ENCODE measurements around the gene OTX1.

The OTX1 gene

DNA sequence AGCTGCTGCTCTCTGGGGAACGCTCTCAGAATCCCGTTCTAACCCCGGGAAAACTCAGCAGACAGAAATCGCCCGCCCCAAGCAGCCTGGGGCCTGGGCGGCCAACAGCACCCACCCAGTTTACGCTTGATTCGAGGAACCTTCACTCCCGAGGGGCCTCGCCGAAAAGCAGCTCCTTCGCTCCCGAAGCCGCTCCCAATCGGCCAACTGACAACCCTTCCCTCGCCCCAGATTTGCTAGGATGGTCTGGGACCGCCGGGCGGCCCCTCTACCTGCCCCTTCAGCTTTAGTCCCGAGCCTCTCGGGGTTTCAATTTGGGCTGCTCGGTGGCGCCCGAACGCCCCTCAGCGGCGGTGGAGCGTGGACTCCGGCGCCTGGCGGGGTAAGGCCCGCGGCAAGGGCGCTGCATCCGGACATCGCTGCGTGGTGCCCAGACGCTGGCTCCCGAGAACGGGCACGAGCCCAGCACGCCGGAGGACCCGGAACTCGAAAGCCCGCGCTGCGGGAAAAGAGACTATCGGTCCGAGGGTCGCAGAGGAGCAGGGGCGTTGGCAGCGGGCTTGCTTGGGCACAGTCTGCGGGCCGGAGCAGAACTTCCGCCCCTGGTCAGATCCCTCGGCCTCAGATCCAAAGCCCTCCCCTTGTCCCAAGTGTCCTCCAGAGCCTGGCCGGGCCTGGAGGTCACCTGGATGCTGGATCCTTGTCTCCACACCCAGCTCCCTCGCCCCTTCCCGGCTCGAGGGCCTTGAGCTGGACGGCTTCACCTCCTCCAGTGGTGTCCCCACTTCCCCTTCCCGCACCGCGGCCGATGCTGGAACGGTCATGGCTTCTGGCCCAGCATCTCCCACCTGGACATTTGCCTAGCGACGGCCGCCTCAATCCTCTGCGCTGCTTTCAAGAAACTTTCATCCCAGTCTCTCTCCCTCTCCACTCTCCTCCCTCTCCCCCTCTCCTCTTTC lies 3.0 kb upstream of the OTX1 start:
- no peak for DNase-seq (ENCODE audit: low read depth)

DNA sequence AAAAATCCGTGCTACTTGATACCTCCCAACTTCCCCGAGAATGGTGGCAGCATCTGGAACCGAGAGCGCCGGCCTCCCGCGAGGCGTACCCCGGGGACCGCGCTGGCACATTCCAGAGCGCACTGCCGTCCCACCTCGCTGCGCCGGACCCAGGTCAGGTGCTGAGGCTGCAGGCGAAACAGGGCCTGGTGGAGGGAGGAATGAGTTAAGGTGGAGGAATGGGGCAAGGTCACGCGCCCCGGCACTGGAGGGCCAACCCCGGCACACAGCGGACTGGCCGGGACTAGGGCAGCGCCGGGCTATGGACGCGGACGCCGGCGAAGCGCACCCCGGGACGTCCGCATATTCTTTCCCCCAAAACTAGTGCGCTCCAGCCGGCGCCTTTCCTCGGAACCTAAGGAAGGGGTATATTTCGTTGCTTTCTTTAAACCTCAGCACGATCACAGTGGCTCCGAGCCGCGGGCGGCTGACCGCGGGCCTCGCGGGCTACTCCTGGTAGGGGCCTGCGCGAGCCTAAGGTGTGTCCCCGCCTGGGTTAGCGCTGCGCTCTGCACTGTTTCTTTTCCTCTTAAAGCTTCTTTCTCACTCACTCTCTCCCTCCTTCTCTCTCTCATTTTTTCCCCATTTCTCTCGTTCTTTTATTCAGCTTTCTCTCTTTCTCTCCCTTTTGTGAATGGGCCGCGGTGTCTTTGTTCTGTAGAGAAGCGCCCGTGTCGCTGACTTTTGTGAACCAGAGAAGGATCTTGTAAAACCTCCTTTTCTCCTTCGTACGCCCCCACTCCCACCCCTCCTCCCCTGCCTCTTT lies 2.1 kb upstream of the OTX1 start:
- DNase-seq (ENCODE audit: low read depth), result no peak

DNA sequence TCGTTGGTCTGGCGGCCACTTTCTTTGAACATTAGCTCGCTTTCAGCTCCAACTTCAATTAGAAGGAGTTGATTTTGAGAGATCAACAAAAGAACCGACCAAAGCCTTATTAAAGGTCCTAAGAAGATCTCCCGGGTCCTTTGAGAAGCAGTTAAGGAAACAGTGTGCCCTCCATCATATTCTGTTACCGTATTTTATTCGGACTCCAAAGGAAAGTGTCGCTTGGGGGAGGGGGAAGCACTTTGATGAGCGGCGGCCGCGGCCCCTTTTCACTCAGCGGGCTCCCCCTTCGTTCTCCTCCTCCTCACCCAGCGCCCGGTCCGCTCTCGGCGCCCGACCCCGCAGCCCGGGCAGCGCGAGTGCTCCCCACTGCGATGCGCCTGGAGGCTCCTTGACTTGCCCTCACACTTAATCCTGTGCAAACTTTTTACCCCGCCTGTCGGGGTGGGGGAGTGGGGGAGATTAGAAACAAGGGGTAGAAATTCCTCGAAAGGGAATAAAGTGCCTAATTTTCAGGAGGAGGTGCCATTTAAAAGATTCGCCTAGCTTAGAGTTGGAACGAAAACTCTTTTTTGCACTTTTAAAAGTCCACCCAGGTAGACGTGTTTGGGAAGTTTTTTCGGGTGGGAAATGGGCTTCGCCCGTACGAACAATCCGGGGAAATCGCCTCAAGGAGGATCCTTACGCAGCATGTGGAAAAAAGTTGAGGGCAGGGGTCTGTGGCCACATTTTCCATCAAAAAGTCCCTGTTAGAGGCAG lies 1.2 kb upstream of the OTX1 start:
- no peak for DNase-seq (ENCODE audit: low read depth)

DNA sequence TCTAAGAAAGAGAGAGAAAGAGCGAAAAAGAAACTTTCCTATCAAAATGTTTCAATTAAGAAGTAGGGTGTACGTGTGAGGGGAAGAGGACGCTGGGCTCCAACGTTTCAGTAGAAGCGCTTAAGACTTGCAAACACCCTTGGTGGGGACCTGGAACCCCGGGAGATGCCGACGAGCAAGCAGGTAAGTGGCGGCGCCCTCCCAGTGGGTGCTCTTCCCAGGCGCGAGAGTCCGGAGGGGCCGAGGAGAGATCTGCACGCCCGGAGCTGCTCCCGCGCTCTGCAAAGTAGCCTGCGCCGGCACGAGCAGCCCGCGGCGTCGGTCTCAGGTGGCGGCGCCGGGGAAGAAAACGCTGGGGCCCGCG lies 678 bp upstream of the OTX1 start:
- DNase-seq (ENCODE audit: low read depth), result no peak

DNA sequence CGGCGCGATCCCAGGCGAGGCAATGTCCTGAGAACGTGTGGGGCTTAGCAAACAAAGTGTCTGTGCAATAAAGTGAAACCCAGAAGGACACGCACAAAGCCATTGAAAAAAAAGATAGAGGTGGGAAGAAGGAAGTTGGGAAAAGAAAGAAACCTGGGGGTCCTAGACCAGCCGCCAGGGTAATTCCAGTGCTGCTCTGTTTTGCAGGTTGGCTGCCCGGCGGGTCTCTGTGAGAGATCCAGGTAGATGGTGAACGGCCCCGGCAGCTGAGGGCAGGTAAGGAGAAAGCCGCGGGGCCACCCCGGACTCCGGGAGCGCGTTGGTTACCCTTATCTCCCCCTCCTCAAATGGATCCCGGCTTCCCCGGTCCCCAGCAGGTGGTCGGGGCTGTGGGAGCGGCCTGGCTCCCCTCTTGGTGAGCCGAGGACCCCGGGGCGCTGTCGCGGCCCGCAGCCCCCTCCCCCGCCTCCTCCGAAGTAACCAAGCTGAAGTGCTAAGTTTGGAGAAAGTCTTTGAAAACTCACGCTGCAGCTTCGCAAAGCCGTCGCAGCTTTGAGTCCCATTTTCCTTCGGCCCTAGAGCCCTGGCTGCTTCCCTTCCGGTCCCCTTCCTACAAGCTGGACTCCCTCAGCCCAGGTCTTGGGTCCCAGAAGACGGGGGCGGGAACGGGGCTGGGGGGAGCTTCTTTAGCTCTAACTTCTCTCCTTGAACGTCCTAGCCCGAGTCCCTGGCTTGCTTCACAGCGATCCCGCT lies 588 bp downstream of the OTX1 start:
- DNase-seq (ENCODE audit: low read depth), result no peak

DNA sequence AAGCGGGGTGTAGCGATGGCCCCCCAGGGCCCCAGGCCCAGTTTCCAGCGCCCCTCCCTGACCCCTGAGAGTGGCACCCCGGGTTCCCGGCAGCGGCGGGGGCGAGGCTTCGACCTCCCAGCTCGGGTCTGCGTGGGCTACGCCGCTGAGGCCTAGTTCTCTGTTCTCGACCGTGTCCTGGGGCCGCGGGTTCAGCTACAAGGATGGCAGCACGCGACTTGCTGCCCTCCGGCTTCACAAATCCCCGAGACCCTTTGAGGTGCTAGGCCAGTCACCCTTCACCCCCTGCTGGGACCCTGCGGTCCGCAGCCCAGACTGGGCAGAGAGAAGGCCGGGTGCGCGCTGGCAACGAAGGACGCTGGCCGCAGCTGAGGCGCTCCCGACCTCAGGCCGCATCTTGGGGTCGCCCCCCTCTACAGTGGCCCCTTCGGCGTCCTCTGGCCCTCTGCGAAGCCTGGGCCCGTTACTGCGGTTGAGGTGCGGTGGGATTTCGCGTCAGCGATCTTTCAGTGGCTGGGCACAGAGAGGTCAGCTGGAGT lies 1.2 kb downstream of the OTX1 start:
- no peak for DNase-seq (ENCODE audit: low read depth)

DNA sequence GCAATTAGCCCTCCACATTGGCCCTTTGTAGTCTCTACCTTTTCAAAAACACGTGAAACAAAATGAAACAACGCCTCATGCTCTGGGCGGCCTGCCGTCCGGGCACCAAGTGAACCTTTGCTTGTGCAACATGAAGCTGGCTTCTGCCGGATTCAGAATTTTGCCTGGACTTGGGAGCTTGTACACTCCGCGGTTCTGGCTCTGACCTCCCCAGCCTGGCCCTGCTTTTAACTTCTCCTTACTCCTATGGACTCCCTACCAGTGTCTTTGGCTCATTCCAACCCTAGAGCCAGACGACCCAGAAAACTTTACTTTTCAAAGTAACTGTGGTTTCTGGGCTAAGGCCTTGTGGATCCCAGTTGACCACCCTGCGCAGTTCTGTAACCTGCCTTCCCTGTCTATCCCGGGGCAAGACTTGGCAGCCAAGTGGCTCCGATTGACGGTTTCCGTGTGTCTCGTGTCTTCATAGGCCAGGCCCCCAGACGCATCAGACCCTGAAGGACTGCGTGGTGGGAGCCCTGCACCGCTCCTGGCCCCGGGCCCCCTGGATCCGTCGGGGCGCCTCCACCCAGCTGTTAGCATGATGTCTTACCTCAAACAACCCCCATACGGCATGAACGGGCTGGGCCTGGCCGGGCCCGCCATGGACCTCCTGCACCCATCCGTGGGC lies 1.9 kb downstream of the OTX1 start:
- DNase-seq (ENCODE audit: low read depth), result no peak

DNA sequence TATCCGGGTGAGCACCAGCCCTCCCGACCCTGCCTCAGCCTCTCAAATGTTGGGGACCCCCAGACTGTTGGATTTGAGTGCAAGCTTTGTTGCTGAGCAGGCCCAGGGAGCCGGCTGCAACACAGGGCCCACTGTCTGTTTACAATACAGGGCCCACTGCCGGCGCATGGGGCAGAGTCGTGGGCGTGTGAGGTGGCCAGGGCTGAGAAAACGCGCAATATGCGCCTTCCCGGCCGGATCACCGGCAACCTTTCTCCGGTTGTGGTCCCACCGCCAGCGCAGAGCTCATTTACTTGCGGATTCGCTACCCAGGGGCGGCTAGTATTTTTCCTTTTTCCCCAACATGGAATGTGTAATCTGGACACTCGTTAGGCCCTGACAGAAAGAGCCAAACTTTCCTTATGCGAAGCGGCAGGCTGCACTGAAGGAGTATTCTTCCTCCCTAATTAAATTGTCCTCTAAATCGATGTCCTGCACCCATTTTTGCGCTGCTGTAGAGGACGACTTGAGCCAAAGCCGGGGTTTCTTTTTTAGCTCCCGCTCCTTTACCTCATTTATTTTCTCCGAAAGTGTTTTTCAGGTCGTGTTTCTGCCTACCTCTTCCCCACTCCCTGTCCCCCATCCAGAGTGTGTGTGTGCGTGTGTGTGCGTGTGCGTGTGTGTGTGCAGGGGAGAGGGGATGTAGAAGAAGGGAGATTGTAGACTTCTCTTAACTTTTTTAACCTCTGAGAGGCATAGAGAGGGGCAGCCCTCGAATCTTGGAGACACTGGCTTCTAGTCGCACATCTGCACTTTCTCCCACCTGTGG lies 2.7 kb downstream of the OTX1 start:
- no peak for DNase-seq (ENCODE audit: low read depth)

DNA sequence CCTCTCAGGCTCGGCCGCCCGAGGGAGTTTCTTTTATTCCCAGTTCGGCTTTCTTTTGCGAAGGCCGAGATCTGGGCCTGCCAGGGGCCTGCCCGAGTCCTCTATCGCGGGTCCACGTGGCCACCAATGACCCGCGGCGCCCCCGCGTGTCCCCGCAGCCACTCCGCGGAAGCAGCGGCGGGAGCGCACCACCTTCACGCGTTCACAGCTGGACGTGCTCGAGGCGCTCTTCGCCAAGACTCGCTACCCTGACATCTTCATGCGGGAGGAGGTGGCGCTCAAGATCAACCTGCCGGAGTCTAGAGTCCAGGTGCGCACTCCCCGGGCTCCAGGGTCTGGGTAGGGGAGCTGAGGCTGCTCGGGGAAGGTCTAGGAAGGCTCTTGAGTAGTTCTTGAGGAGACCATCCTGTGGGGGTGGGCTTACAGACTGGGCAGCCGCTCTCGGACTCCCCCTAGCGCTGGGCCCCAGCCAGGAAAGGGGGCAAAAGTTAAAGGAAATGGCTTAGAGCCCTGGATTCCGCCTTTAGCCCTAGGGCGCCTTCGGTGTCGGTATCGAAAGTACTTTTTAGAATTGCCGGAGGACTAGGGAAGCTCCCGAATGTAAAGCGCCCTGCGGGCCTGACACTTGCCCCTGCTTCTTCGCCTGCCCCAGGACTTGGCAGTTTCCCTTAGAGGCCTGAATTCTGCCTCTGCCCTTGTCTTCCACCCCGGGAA lies 3.4 kb downstream of the OTX1 start:
- no peak for DNase-seq (ENCODE audit: low read depth)

DNA sequence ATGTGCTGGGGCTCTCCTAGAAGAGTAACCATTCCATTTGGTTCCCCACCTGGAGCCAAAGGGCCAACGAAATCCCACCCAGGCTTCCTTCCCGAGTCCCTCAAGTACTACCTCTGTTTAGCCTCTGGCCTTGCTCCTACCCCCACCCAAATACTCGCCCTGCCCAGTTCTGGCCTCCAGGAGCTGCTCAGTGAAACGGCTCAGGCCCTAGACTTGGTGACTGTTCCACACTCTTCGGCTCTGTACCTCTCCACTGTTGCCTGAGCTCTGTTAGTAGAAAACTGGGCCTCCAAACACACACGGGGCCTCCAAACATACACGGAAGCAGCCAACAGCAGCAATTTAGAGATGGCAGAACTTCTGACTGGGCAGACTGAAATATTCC lies 4.2 kb downstream of the OTX1 start:
- DNase-seq (ENCODE audit: low read depth), result no peak

DNA sequence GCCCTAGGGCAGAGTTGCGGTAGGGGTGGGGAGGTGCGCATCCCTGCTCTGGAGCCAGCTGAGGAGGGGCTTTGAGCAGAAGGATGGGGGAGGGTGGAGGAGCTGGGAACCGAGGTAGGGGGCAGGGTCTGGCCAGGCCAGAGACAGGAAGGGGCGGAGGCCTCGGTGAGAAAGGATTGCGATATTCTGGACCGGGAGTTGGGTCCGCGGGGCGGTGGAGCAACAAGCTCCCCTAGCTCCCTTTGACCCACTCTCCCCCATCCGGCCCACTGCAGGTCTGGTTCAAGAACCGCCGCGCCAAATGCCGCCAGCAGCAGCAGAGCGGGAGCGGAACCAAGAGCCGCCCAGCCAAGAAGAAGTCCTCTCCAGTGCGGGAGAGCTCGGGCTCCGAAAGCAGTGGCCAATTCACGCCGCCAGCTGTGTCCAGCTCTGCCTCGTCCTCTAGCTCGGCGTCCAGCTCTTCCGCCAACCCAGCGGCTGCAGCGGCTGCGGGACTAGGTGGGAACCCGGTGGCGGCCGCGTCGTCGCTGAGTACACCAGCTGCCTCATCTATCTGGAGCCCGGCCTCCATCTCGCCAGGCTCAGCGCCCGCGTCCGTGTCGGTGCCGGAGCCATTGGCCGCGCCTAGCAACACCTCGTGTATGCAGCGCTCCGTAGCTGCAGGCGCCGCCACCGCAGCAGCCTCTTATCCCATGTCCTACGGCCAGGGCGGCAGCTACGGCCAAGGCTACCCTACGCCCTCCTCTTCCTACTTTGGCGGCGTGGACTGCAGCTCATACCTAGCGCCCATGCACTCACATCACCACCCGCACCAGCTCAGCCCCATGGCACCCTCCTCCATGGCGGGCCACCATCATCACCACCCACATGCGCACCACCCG lies 4.8 kb downstream of the OTX1 start:
- DNase-seq (ENCODE audit: low read depth), result no peak

DNA sequence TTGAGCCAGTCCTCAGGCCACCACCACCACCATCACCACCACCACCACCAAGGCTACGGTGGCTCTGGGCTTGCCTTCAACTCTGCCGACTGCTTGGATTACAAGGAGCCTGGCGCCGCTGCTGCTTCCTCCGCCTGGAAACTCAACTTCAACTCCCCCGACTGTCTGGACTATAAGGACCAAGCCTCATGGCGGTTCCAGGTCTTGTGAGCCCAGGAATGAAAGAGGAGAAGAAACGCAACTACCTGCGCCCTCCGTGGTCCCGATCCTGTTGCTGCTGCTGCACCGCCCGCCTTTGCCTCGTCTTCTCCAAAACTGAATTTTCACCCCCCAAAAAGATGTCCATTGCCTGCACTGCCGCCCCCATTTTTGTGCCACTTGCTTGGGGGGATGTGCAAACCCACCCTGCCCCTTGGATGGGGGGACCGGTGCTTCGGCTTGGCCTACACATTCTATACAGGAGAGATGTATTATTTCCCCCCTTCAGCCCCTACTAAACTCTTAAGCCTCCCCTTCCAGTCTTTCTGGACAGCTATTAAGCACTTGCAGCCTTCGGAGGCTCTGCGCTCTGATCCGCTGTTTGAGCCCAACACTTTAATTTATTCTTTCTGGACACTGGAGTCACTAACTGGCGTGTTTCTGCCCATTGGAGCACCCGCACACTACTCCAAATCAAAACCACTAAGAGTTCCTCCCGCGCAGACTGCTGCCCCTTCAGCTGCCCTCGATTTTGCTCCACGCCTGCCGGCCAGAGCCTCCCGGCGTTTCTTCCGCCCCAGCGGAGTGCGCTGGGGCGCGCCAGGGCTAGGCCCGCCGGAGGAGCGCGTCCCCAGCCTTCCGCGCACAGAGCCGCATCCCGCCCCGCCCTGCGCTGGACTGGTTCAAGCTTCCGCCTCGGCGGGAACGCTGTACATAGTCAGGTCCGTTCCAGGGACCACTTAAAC lies 5.7 kb downstream of the OTX1 start:
- no peak for DNase-seq (ENCODE audit: low read depth)

DNA sequence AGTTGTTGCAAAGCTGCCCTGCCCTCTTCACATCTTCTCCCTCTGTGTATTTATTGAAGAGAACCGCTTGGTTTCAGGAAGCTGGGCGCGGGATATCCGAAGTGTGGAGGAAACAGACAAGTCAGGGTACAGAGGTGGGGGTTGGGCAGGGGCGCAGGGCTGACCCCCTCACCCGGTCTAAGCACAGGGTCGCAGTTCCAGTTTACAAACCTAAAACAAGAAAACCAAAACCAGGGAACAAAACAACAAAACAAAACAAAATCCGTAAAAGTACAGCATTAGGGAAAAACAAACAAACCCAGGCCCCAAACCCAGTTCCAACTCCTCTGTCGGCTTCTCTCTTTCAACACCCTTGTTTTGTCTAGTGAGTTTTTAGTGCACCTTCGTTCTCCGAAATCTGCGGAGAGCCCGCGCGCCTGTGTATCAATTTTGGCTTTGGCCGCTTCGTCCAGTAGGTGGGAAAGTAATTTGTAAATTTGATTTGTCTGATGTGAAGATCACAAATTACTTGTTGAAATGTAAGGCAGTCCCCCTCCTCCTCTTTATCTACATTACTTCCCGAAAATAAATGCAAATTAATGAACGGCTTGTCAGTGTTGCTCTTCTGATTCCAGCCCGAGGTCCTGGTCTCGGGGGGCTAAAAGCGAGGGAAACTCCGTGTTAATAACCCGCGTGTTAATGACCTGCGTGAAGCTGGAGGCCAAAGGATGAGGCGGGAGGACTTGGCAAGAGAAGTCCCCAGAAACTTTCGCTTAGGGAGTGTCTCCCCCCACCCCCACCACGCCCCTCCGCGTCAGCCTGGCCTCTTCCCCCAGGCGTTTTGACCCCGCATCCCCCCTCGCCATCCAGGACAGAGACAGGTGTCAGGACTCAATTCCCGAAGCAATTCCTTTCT lies 6.9 kb downstream of the OTX1 start:
- DNase-seq (ENCODE audit: low read depth), result no peak

DNA sequence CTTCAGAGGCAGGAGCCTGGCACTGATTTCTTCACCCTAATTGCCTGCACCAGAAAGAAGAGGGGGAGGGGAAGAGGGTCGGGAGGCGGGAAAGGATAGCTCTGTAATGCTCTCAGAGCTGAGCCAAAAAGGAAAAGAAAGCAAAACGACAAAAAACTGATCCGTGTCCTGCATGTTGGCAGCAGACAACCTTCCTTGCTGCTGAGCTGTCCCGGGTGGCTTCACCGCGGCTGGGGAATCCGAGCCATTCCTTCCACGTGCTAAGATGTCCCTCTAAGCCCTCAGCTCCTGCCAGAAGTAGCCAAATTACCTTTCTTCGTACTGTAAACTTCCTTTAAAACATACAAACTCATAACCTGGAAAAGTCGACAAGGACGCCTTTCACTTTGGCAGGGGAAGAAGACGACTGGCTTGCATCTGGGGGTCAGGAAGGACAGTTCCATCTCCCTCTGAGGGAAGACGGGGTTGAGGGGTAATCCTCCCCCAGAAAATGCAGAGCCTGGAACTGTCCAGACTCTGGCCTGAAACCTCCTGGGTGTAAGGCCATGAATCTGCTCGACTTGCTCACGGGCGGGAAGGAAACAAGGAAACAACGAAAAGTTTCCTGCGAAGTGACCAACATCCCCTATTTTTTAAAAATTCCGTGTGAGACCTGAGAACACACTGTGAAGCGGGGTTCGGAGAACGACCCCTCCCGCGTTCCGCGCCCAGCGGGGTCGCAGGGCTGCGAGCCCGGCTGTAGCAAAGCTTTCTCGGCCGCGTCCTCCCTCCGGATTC lies 7.7 kb downstream of the OTX1 start:
- DNase-seq (ENCODE audit: low read depth), result no peak

Data from stimulated activated CD8-positive, alpha-beta memory T cell treated with anti-CD3 and anti-CD28 coated beads, Interleukin-15, amount 100 ng/mL, for 24 hours (primary cell).